Spinal cord (tissue), 10 donors: Measurements from ENCODE around the gene MAP4. TPM values are rescaled to one million over a fixed set of nuclear protein-coding genes. Genes with fewer than 3 reads are reported as not detected.

Experiments
- DNase-seq, 6 donors: peaks; one replicate each; pipeline versions ENCODE4 v3.0.0 to v3.0.0-alpha.2; 2013 to 2015; ENCODE audit warnings: low spot score in 6 of 6, low read depth in 4 of 6
- H3K27ac ChIP-seq: one replicate; pipeline ENCODE4 v1.5.1; 2013; ENCODE audit warnings: low read depth, low read length, control low read depth
- H3K27me3 ChIP-seq: one replicate; pipeline ENCODE4 v1.6.1; 2013; ENCODE audit warnings: low read length; ENCODE audit not compliant: control insufficient read depth, insufficient read depth
- H3K36me3 ChIP-seq: one replicate; pipeline ENCODE4 v1.6.1; 2013; ENCODE audit warnings: low read length; ENCODE audit not compliant: control insufficient read depth, insufficient read depth
- H3K4me1 ChIP-seq: one replicate; pipeline ENCODE4 v1.6.1; 2013; ENCODE audit warnings: low read length; ENCODE audit not compliant: control insufficient read depth, insufficient read depth
- H3K4me3 ChIP-seq: one replicate; pipeline ENCODE4 v1.5.1; 2013; ENCODE audit warnings: low read depth, low read length, control low read depth
- H3K9me3 ChIP-seq: one replicate; pipeline ENCODE4 v1.6.1; 2013; ENCODE audit warnings: low read length; ENCODE audit not compliant: control insufficient read depth, insufficient read depth
- WGBS: methylation state at CpG from one replicate; pipeline ENCODE4 v1.1.5; 2013; ENCODE audit warnings: missing lambda C conversion rate; ENCODE audit not compliant: insufficient coverage; 5-methylcytosine and 5-hydroxymethylcytosine counted together
- polyA plus RNA-seq, 2 donors: library from polyadenylated mRNA; unstranded; fragments of 120-200 nt; gene quantifications; one replicate each; pipeline ENCODE4 v1.2.1, GENCODE V29; 2013; ENCODE audit not compliant: insufficient read length in 2 of 2
- total RNA-seq, 2 donors: library from RNA; depleted of rRNA in 1 of 2; stranded (reverse); fragments of 120-200 nt in 1 of 2; fragments of >200 nt in 1 of 2; gene quantifications; one replicate each; pipeline versions ENCODE4 v1.2.3 to v1.2.4, GENCODE V29; 2013 to 2014
- donor health status: healthy.

MAP4 gene
- total and polyA plus RNA-seq, 4 donors, result 123 to 344 (median 278) TPM

DNA sequence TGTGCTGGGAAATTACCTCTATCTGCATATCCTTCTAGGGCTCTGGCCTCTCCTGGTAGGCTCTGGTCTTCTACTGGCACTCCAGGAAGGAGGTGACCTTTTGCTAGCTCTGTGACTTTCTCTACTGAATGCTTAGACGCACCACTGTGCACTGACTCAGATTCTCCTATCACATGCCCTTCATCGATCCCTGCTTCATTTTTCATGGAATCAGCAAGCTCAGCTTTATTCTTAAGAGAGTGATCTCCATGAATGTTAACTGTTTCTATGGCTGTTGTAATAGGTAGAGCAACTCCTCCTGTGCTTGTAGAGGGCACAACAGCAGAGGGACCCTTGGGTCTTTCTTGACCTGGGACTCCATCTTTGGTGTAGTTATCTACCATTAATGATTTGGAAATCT is 106.6 kb downstream of the MAP4 start:
- Histone ChIP-seq H3K4me3 (no peak overlapping the region), H3K36me3 (peaks cover 3% of the 10 kb centered on the region), H3K4me1 (no peaks in the 10 kb centered on the region), H3K27ac (no peak overlapping the region), H3K27me3 (no peaks in the 10 kb centered on the region), H3K9me3 (no peaks in the 10 kb centered on the region)
- no peak for DNase-seq
- WGBS, result 80% methylated on average over 1 of the region's 2 CpGs

DNA sequence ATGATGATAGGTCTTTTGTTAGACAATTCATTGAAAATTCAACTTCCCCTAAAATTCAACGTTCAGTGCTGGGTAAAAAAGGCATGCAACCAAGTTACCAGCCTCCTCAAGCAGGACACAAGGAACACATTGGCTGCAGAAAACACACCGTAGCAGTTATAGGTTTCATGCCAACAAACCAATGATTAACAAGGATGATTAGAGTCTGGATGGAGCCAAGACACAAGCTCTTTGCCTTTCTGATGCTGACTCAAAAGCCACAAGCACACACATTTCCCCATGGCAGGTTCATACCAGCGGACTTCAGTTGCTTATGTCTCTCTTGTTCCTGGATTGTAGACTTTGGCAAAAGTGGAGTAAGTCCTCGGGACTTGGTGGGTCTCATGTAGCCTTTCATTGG is 107.5 kb downstream of the MAP4 start:
- DNase-seq, result no peak
- H3K27me3 ChIP-seq, result no peaks in the 10 kb centered on the region
- WGBS, result 86% methylated on average over 3 of the region's 4 CpGs
- H3K4me1 ChIP-seq, result no peaks in the 10 kb centered on the region
- H3K9me3 ChIP-seq, result no peaks in the 10 kb centered on the region
- peaks cover 3% of the 10 kb centered on the region for H3K36me3 ChIP-seq
- no peak overlapping the region for H3K4me3 ChIP-seq
- H3K27ac ChIP-seq, result no peak overlapping the region

DNA sequence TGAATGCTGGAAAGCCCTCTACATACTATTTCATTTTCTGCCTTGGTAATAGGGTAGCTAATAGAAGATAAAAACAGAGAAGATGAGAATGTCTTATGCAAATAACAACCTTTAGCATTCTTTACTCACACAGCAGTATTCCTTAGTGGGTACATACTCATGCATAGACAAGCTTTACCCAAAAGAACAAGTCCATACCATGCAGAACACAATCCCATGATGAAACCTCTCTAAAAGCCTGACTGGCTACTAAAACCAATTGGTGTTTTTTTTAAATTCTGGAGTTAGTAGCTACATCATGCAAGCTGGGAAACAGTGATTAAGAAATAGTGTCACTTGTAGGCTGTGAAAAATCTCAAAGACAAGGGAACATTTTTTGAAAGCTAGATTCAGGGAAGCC is 108.4 kb downstream of the MAP4 start:
- Histone ChIP-seq H3K36me3 (peaks cover 3% of the 10 kb centered on the region), H3K27me3 (no peaks in the 10 kb centered on the region), H3K27ac (no peak overlapping the region), H3K4me1 (no peaks in the 10 kb centered on the region), H3K9me3 (no peaks in the 10 kb centered on the region), H3K4me3 (no peak overlapping the region)
- no peak for DNase-seq

DNA sequence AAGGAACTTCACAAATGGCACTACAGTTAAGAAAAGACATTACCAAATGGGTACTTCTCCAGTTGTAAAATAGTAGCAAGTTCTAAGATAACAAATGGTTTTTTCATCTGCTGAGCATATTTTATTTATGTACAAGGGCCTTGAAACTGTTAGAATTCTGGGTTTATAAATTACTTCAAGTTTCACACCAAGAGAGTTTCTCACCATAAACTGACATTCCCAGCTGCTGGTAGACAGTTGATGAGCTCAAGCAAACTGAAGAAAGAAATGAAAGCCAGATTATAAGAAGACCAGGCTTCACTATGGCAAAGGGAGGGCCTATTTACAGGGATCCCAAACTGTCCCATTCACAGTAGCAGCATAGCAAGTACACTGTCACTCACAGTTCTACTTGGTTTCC is 113.5 kb downstream of the MAP4 start:
- Histone ChIP-seq H3K27me3 (no peaks in the 10 kb centered on the region), H3K27ac (no peak overlapping the region), H3K4me1 (no peaks in the 10 kb centered on the region), H3K9me3 (no peaks in the 10 kb centered on the region), H3K36me3 (no peaks in the 10 kb centered on the region), H3K4me3 (no peak overlapping the region)
- DNase-seq, result peak in 1 of 6 donors; percentile 83

DNA sequence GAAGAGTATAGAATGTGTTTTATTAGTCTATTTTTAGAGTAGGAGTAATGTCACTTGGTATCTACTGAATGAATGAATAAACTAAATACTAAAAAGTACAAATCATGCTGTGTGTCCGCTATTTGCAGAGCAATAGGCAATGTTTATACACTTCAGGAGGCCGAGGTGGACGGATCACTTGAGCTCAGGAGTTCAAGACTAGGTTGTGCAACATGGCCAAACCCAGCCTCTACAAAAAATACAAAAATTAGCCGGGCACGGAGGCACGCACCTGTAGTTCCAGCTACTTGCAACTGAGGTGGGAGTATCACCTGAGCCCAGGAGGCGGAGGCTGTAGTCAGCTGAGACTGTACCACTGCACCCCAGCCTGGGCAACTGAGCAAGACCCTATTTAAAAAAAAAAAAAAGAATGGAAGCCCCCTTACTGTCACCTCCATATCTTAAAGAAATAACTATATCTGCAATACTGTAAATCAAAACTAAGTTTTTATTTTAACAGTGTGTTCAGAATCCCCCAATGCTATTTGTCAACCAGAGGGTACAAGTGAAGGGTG is 114.9 kb downstream of the MAP4 start:
- Histone ChIP-seq H3K27me3 (no peaks in the 10 kb centered on the region), H3K27ac (no peak overlapping the region), H3K9me3 (no peaks in the 10 kb centered on the region), H3K4me1 (no peaks in the 10 kb centered on the region), H3K4me3 (no peak overlapping the region), H3K36me3 (no peaks in the 10 kb centered on the region)
- DNase-seq, result no peak
- WGBS, result 82% methylated on average over 6 of the region's 7 CpGs

DNA sequence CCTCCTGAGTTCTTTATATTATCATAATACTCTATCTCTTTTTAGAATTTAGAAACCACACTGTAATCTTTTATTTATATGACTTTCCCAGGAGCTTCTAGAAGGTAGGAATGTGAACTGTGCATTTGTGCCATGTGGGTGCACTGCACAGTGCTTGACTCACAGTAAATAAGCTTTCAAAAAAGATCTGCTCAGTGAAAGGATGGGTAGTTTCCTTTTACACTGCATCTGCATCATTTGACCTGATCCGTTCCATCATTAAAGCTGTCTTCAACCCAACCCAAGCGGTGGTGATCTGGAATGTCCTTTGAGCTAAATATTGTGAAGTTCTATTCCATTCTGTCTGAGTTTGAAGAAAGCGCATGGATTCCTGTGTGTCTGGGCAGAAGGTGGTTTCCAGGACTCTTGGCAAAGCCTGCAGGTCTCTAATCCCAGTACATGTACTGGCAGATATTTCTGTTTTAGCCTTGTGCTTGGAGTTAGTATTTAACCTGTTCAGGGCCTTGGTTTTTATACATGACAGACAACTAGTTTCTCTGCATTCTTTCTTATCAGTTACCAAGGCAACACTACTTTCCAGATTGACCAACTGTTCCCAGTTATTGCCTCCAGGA is 116.6 kb downstream of the MAP4 start:
- H3K9me3 ChIP-seq, result no peaks in the 10 kb centered on the region
- no peaks in the 10 kb centered on the region for H3K4me1 ChIP-seq
- H3K36me3 ChIP-seq, result no peaks in the 10 kb centered on the region
- no peak overlapping the region for H3K4me3 ChIP-seq
- 17% methylated on average over 1 of the region's 3 CpGs for WGBS
- peak in 1 of 6 donors; percentile 30 for DNase-seq
- H3K27ac ChIP-seq, result no peak overlapping the region
- no peaks in the 10 kb centered on the region for H3K27me3 ChIP-seq

DNA sequence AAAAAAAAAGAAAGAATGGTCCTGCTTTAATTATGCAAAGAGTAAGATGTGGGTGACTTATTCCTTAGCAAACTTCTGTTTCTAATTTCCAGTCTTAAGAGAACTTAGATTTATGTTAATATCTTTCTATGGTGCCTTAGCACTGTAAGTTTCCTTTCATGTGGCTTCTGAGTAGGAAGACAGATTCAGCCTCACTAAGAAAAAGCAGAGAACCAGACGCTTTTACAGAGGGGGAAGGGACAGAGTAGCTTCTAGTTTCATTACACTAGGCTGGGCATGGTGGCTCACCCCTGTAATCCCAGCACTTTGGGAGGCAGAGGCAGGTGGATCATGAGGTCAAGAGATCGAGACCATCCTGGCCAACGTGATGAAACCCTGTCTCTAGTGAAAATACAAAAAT is 118.3 kb downstream of the MAP4 start:
- no peak overlapping the region for H3K4me3 ChIP-seq
- no peaks in the 10 kb centered on the region for H3K36me3 ChIP-seq
- no peak overlapping the region for H3K27ac ChIP-seq
- H3K4me1 ChIP-seq, result peaks cover 4% of the 10 kb centered on the region
- WGBS, result 93% methylated on average over 3 of the region's 3 CpGs
- no peaks in the 10 kb centered on the region for H3K9me3 ChIP-seq
- no peaks in the 10 kb centered on the region for H3K27me3 ChIP-seq
- DNase-seq, result no peak

DNA sequence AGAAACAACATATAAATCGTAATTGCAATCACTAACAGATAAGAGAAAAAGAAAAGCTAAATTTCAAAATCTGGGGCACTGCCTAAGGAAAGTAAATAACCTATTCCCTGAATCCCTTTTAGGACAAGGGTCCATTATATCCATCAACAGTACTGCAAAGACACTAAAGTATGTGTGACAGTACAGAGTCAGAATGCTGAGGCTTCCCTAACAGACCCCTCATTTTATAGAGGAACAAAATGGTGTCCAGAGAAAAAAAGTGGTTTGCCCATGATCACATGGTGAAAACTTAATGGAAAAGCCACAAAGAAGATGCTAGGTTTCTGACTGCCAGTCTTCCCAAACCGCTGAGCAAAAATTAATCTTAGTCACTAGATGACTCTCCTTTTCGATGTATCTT is 119.5 kb downstream of the MAP4 start:
- Histone ChIP-seq H3K9me3 (no peaks in the 10 kb centered on the region), H3K27me3 (no peaks in the 10 kb centered on the region), H3K4me3 (no peak overlapping the region), H3K4me1 (peaks cover 11% of the 10 kb centered on the region), H3K36me3 (no peaks in the 10 kb centered on the region), H3K27ac (no peak overlapping the region)
- peak in 1 of 6 donors; percentile 8 for DNase-seq
- 73% methylated on average over 2 of the region's 3 CpGs for WGBS

DNA sequence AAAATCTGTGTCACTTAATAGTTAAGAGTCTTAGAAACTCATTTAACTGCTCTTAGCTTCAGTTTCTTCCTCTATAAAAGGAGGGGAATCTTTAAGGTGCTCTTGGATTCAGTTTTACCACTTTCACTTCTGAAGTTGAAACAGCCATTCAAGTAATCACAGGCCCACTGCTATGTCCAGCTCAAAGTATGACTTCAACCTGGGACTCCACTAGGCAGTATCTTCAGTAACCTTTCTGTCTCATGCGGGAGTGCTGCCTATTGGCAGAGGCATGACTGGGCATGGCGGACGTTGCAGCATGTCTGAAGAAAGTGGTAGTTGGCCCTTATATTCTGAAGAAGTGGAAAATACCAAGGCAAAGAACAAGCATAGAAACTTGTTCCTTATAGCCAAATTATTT is 121.0 kb downstream of the MAP4 start:
- H3K4me1 ChIP-seq, result peaks cover 18% of the 10 kb centered on the region
- 87% methylated on average over 3 of the region's 3 CpGs for WGBS
- H3K27ac ChIP-seq, result no peak overlapping the region
- H3K36me3 ChIP-seq, result no peaks in the 10 kb centered on the region
- no peak for DNase-seq
- no peak overlapping the region for H3K4me3 ChIP-seq
- H3K9me3 ChIP-seq, result no peaks in the 10 kb centered on the region
- no peaks in the 10 kb centered on the region for H3K27me3 ChIP-seq

DNA sequence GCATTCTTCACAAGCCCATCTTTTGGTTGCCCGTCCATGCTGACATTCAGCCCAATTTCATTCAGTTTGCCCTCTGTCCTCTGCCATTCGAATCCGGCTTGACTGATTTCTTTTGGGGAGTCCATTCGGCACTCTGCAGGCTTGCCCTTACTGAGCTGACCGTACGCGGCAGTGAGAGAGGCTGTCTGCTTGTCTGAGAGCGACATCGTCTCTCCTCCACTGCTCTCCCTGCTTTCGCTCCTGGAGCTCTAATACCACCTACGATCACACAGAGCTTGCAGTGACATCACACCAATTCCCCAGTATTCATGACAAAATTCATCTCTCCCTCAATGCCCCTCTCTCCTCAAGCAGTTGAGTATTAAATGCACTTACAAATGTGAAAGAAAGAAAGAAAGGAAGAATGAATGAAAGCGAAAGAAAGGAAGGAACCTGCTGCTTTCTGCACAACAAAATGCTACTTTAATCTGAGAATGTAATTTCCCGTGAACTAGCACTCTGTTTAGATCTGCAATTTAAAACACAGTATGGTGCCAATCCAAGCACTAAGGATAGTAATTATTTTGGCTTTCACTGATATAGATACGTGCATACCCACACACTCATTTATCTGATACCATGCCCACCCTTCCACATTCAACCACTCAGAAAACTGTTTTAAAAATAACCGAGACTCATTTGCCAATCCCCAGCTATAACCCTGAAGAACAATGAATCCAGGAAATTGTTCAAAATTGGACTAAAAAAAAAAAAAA is 123.8 kb downstream of the MAP4 start:
- Histone ChIP-seq H3K4me3 (peak overlapping the region; percentile 29), H3K9me3 (no peaks in the 10 kb centered on the region), H3K36me3 (peaks cover under 1% of the 10 kb centered on the region), H3K27me3 (no peaks in the 10 kb centered on the region), H3K27ac (peak overlapping the region; percentile 87), H3K4me1 (peaks cover 18% of the 10 kb centered on the region)
- 14% methylated on average over 10 of the region's 15 CpGs for WGBS
- peak in 5 of 6 donors; percentile 55 to 95 (median 73) for DNase-seq
